HUES48 (cell line): ENCODE measurements around the gene ALPL.

Experiments
- H3K27ac ChIP-seq: one replicate; pipeline ENCODE4 v1.7.0; 2013; ENCODE audit warnings: low read depth, low read length, inconsistent platforms
- H3K27me3 ChIP-seq: 2 replicates; pipeline ENCODE4 v1.6.1; 2013; ENCODE audit warnings: mild to moderate bottlenecking, low read length; ENCODE audit not compliant: control insufficient read depth, insufficient read depth
- H3K36me3 ChIP-seq: 2 replicates; pipeline ENCODE4 v1.6.1; 2013; ENCODE audit warnings: low read length; ENCODE audit not compliant: control insufficient read depth, insufficient read depth
- H3K4me1 ChIP-seq: 2 replicates; pipeline ENCODE4 v1.6.1; 2013; ENCODE audit warnings: mild to moderate bottlenecking, low read length; ENCODE audit not compliant: control insufficient read depth, insufficient read depth
- H3K4me3 ChIP-seq: 2 replicates; pipeline ENCODE4 v1.5.1; 2013; ENCODE audit warnings: mild to moderate bottlenecking, low read depth, low read length
- H3K9ac ChIP-seq: 2 replicates; pipeline ENCODE4 v1.6.1; 2013; ENCODE audit warnings: mild to moderate bottlenecking, low read depth, low read length, moderate library complexity
- H3K9me3 ChIP-seq: 2 replicates; pipeline ENCODE4 v1.6.1; 2013; ENCODE audit warnings: low read length; ENCODE audit not compliant: control insufficient read depth, insufficient read depth

Gene ALPL

DNA sequence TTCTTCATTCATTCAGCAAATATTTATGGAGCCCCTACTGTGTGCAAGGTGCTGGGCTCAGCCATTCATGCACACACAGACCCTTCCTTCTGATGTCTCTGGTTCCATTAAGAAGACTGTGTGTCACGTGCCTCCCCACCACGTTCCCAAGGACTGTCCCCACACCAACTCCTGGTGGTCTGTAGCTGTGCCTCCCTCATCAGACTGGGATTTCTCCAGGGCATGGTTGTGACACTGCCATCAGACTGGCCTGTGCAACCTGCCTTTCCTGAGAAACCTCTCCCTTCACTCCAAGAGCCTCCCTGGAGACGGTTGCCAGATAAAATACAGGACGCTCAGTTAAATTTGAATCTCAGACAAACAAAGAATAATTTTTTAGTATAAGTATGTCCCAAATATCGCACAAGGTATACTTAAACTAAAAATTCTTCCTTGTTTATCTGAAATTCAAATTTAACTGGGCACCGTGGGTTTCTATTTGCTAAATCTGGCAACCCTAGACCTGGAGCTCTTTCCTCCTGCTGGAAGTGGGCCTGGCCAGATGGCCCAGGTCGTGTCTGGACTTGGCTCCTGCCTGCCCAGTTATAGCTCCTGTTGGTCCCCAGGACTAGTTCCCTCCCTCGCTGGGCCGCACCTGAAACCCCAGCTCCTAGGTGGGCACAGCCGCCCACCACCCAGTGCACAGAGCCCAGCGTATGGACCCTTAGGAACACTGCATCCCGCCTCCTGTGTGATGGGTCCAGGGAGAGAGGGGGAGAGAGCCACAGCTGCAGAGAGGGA is 83.1 kb downstream of the ALPL start:
- no peaks in the 10 kb centered on the region for H3K36me3 ChIP-seq
- H3K27me3 ChIP-seq: no peaks in the 10 kb centered on the region
- H3K9me3 ChIP-seq: no peaks in the 10 kb centered on the region
- peaks cover 18% of the 10 kb centered on the region for H3K4me1 ChIP-seq
- no peak overlapping the region for H3K9ac ChIP-seq
- no peak overlapping the region for H3K4me3 ChIP-seq
- no peak overlapping the region for H3K27ac ChIP-seq

DNA sequence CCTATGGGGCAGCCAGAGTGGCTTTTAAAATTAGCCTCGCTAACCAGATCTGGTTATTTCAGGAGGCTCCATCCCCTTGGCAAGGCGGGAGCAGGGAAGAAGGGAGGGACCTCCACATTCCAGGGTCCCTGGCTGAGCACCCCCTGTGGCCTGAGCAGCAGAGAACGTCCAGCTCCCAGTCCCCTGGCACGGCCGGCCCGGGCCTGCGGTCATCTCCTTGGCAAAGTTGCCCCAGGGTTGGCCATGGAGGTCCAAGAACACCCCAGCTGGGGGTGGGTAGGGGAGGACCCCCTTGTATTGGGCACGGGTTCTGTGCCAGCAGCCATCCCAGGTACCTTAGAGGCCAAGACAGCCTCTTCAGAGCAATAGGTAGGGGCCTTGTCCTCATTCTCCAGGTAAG is 84.0 kb downstream of the ALPL start:
- Histone ChIP-seq H3K36me3 (no peaks in the 10 kb centered on the region), H3K4me1 (peaks cover 18% of the 10 kb centered on the region), H3K9me3 (no peaks in the 10 kb centered on the region), H3K9ac (no peak overlapping the region), H3K4me3 (no peak overlapping the region), H3K27me3 (no peaks in the 10 kb centered on the region), H3K27ac (no peak overlapping the region)

DNA sequence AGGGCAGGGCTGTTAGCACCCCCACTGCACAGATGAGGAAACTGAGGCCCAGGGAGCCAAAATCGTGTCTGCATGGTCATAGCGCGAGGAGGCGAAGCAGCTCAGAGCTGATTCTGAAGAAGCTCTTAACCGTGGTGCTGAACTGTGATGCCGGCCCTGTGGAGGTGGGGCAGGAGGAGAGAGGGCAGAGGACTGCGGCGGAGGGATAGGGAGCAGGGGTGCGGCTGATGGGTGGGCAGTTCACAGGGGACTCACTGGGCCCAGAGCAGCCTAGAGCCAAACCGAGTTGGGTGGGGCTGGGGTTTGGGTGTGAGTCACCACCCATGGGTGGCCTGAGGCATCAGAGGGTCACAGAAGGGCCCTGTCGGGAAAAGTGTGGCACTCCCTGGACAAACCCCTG is 85.3 kb downstream of the ALPL start:
- H3K36me3 ChIP-seq: no peaks in the 10 kb centered on the region
- H3K4me3 ChIP-seq: no peak overlapping the region
- H3K9me3 ChIP-seq: no peaks in the 10 kb centered on the region
- peaks cover 18% of the 10 kb centered on the region for H3K4me1 ChIP-seq
- H3K27ac ChIP-seq: no peak overlapping the region
- H3K9ac ChIP-seq: no peak overlapping the region
- H3K27me3 ChIP-seq: no peaks in the 10 kb centered on the region

DNA sequence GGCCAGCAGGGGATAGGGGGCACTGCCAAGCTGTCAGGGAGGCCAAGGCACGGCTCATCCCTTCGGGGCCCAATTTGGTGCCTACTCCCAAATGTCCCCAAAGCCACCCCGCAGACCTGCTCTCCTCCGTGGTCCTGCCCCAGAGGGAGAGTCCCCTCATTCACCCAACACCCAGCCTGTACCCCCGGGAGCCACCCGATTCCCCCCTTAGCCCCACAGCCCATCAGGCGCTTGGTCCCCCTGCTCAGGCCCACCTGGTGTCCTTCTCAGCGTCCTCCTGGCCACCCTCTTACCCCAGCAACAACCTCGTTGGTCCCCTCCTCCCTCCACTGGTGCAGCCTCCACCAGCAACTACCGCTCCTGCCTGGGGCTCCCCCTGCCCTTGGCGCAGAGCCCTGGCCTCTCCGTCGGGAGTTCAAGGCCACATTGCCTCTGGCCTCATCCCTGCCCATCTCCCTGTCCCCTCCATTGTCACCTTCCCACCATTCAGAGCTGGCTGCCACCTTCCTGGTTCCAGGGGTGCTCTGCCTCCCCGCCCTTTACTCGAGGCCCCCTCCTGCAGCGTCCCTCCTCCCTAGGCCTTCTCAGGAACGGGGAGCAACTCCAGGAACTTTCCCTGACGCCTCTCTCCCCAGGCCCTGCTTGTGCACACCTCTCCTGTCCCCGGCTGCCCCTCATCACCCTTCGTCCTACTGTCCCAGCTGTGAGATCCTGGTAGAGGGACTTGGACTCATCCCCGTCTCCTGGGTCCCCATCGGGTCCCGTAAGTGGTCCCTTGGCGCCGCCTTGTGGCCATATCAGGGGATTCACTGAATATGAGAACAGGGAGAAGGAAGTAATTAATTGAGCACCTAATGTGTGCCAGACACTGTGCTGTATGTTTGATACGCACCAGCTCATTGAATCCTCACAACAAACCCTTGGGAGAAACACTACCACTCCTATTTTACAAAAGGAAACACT is 86.0 kb downstream of the ALPL start:
- no peak overlapping the region for H3K9ac ChIP-seq
- no peaks in the 10 kb centered on the region for H3K27me3 ChIP-seq
- H3K36me3 ChIP-seq: no peaks in the 10 kb centered on the region
- H3K9me3 ChIP-seq: no peaks in the 10 kb centered on the region
- peaks cover 17% of the 10 kb centered on the region for H3K4me1 ChIP-seq
- H3K27ac ChIP-seq: no peak overlapping the region
- H3K4me3 ChIP-seq: no peak overlapping the region

DNA sequence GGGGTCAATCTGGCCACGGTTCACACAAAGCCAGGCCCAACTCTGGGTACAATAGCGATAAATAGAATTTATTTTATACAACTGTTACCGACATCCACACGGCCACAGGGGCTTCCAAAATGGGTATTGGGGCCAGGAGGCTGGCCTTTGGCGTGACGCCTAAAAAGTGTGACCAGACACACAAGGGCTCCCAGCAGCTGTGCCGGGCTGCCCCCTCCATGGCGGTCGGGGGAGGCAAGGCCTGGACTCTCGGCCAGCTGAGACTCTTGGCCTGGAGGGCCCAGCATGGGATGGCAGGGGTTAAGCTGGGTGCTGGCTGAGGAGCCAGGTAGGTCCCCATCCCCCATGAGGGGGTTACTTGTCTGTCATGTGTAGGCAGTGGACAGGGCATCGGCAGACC is 87.0 kb downstream of the ALPL start:
- H3K27me3 ChIP-seq: no peaks in the 10 kb centered on the region
- H3K36me3 ChIP-seq: no peaks in the 10 kb centered on the region
- no peaks in the 10 kb centered on the region for H3K9me3 ChIP-seq
- no peak overlapping the region for H3K27ac ChIP-seq
- no peak overlapping the region for H3K9ac ChIP-seq
- no peak overlapping the region for H3K4me3 ChIP-seq
- peaks cover 7% of the 10 kb centered on the region for H3K4me1 ChIP-seq

DNA sequence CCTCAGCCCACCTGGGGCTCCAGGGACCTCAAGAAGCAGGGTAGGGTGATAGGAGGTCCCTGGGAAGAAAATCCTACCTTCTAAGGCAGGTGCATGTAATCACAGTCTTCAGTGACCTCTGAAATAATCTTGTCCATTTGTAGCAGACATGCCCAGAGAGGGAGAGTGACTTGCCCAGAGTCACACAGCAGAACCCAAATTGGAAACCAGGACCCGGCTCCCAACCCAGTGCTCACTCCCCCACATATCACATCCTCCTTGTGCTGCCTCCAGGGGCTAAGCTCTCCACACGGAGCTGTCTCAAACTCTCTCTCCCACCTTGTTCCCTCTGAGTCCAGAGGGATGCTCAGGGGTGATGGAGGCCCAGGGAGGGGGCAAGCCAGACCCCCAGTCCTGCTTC is 87.4 kb downstream of the ALPL start:
- Histone ChIP-seq H3K9ac (no peak overlapping the region), H3K36me3 (no peaks in the 10 kb centered on the region)

DNA sequence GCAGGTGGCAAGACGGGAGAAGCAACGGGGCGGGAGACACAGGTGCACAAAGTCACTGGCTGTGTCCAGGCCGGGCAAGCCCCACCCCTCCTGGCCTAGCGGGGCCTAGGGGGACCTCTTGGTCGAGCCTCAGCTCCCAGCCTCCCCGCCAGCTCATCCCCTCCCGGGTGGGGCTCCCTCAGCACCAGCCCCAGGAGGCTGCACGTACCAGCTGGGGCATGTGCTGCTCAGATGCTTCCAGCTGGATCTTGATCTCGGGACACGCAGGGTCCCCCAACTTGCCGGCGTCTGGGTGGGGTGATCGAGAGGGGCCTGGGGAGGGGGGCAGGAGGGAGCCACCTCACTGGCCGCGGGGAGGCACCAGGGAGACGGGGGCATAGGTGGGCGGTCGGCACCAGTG is 88.5 kb downstream of the ALPL start:
- no peak overlapping the region for H3K4me3 ChIP-seq
- no peak overlapping the region for H3K9ac ChIP-seq
- H3K36me3 ChIP-seq: no peaks in the 10 kb centered on the region
- no peaks in the 10 kb centered on the region for H3K4me1 ChIP-seq
- H3K27me3 ChIP-seq: no peaks in the 10 kb centered on the region
- H3K27ac ChIP-seq: no peak overlapping the region
- H3K9me3 ChIP-seq: no peaks in the 10 kb centered on the region

More for the DNA sequence above, 87.4 kb downstream of the ALPL start:
- Histone ChIP-seq H3K27me3 (no peaks in the 10 kb centered on the region), H3K27ac (no peak overlapping the region), H3K4me3 (no peak overlapping the region), H3K4me1 (peaks cover 3% of the 10 kb centered on the region), H3K9me3 (no peaks in the 10 kb centered on the region)

DNA sequence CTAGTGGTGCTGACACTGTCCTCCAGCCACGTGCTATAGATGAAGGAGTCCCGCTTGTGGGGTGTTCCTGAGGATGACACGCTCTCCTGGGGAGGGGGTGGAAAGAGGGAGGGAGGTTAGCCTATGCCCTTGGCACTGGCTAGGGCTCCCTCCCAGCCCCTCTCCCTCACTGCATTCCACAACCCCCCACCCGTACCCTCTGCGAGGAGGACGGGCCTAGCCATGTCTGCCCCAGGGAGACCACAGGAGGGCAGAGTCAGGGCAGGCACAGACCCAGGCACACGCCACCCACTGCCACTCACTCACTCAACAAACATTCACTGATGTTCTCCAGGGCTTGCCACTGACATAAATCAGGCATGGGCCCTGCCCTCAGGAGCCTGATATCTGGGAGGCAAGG is 89.2 kb downstream of the ALPL start:
- H3K9me3 ChIP-seq: no peaks in the 10 kb centered on the region
- H3K36me3 ChIP-seq: no peaks in the 10 kb centered on the region
- no peak overlapping the region for H3K9ac ChIP-seq
- H3K27me3 ChIP-seq: no peaks in the 10 kb centered on the region
- H3K4me1 ChIP-seq: no peaks in the 10 kb centered on the region
- H3K27ac ChIP-seq: no peak overlapping the region
- H3K4me3 ChIP-seq: no peak overlapping the region

DNA sequence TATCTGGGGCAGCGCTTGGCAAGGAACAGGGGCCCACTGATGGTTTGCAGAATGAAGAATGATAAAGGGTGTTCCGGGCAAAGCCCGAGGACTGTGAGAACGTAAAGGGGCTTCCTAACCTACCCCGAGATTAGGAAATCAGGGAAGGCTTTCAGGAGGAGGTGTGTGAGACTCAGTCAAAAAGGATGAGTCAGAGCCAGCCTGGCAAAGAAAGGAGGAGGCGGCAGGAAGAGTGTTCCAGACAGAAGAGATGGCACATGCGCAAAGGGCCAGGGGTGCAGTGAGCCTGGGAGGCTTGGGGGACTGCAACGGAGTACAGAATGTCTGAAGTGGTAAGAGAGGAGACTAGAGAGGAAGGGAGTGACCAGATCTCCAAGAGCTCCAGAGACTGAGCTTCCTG is 89.7 kb downstream of the ALPL start:
- no peaks in the 10 kb centered on the region for H3K9me3 ChIP-seq
- H3K27ac ChIP-seq: no peak overlapping the region
- no peaks in the 10 kb centered on the region for H3K36me3 ChIP-seq
- no peak overlapping the region for H3K4me3 ChIP-seq
- H3K9ac ChIP-seq: no peak overlapping the region
- H3K27me3 ChIP-seq: no peaks in the 10 kb centered on the region
- H3K4me1 ChIP-seq: no peaks in the 10 kb centered on the region

DNA sequence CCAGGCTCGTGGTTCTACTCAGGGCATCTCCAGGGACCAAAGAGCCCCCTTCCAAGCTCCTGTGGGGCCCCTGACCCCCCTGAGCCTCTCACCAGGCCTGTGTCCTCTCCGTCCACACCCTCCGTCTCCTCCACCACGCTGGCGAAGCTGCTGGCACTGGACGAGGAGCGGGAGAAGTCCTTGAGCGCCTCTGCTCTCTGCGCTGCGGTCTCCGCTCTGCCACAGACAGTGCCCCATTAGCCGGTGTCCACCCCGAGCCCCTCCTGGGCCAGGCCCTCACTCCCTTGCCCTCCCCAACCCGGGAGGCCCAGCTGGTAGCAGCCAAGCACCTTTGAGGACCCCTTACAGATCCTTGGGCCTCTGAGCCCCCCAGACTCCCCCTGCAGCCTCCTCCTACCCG is 90.2 kb downstream of the ALPL start:
- H3K4me1 ChIP-seq: no peaks in the 10 kb centered on the region
- no peaks in the 10 kb centered on the region for H3K9me3 ChIP-seq
- no peaks in the 10 kb centered on the region for H3K36me3 ChIP-seq
- H3K4me3 ChIP-seq: no peak overlapping the region
- no peaks in the 10 kb centered on the region for H3K27me3 ChIP-seq
- no peak overlapping the region for H3K9ac ChIP-seq
- no peak overlapping the region for H3K27ac ChIP-seq
